ENCODE results near the gene TMEM179. TPM values are rescaled to one million over a fixed set of nuclear protein-coding genes. Genes with fewer than 3 reads are reported as not detected.
"Not testable (repeated sequence)": the region's sequence is repeated elsewhere in the genome, so short reads cannot be mapped to it uniquely, and the experiment has no call there.

Gene TMEM179
- total RNA-seq, 1 experiment from 2014 or later = not detected

GRCh38 chr14:104637546-104638003 is 33.0 kb upstream of the TMEM179 start:
- DNase-seq (ENCODE audit: low spot score) = peak; percentile 38

DNA sequence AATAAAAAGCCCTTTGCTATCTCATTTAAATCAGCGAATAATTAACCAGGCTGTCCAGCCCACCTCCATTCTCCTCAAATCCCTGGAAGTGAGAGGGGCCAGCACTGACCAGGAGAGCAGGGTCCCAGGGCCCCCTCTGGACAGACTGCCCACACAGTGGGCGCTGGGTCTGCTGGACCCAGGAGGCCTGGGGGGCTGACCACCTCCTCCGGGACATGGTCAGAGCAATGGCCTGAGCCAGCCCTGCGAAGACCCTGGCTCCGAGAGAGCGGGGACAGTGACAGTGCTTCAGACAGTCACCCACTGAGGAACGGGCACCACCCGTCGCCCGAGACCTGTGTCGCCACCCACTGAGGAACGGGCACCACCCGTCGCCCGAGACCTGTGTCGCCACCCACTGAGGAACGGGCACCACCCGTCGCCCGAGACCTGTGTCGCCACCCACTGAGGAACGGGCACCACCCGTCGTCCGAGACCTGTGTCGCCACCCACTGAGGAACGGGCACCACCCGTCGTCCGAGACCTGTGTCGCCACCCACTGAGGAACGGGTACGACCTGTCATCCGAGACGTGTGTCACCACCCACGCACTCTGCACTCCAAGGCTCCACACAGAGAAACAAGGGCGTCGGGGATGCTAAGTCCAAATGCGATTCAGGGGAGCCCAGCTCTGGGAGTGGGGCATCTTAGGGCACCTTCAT is 32.4 kb upstream of the TMEM179 start:
- not testable (repeated sequence) for DNase-seq (ENCODE audit: low spot score)

DNA sequence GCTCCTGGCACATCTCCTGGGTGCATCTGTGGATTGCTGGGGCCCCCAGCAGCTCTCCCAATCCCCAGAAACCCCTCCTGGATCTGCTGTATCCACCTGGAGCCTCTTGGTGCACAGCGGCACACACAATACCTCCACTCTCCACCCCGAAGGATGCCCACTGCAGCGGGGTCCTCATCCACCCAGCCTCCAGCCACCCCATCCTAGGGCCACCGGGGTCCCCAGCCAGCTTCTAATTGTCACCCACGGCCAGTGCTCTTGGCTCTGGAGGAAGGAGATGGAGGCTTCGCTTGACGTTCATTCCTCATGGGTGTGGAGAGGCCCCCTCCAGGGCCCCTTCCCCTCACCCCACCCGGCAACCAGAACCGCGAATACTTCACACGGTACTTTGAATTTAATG is 31.6 kb upstream of the TMEM179 start:
- no peak for DNase-seq (ENCODE audit: low spot score)

GRCh38 chr14:104635717-104636116 is 31.1 kb upstream of the TMEM179 start:
- DNase-seq (ENCODE audit: low spot score) = no peak

DNA sequence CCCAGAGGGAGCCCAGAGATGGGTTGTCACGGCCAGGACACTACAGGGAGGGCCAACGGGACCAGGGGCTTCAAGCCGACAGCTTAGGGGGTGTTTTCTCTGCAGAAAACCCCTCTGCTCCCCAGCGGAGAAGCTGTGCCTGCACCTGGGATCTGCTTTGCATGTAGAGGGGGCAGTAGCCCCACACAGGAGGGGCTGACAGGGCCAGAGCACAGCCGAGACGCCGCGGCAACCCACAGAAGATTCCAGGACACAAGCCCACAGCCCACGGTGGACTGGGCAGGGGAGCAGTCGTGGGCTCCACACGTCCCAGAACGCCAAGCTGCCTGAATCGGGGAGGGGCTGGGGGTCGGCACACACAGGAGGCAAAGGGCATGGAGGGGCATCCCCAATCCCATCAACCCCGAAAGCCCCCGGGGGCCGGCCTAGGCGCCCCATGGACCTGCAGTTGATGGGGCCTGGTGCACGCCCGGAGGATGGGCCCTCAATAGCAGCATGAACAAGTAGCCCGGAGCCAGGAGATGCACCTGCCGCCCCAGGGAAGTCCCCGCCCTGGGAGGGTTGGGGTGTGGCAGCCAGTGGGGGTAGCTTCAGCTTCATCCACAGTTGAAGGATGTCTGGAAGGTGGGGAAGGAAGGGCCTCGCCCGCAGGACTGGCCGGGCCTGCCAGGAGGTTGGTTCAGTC is 30.5 kb upstream of the TMEM179 start:
- peak; percentile 10 for DNase-seq (ENCODE audit: low spot score)

GRCh38 chr14:104634138-104634760 is 29.7 kb upstream of the TMEM179 start:
- no peak for DNase-seq (ENCODE audit: low spot score)

- no peak for DNase-seq (ENCODE audit: low spot score)
These were observed 28.9 kb upstream of the TMEM179 start for GRCh38 chr14:104633276-104634137.

- no peak for DNase-seq (ENCODE audit: low spot score)
These were observed 28.2 kb upstream of the TMEM179 start for GRCh38 chr14:104632781-104633180.

GRCh38 chr14:104624939-104625338 is 20.4 kb upstream of the TMEM179 start:
- DNase-seq (ENCODE audit: low spot score) = no peak

- no peak for DNase-seq (ENCODE audit: low spot score)
These were observed 9.7 kb upstream of the TMEM179 start for GRCh38 chr14:104614126-104614812.

GRCh38 chr14:104611881-104612280 is 7.3 kb upstream of the TMEM179 start:
- DNase-seq (ENCODE audit: low spot score) = no peak

DNA sequence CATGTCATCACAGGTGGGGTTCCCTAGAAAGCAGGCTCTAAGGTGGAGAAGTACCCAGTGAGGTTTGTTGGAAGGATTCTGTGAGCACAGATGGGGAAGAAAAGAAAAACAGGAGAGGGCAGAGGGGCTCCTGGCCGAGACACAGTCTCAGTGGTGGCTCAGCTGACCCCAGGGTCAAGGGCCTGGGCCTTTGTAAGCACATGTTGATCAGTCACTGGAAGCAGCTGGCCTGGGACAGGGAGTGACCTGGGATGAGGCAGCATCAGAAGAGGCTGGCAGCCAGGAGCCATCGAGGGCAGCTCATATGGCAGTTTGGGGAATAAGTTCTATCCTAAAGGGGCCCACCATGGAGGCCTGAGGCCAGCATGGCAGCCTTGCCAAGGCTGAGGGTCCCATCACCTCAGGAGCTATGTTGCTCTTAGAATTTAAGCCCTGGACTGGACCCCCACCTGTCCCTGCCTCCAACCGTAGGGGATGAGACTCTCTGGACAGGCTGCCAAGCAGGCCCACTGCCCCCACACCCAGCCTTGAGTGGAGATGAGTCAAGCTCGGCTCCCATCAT is 6.3 kb upstream of the TMEM179 start:
- DNase-seq (ENCODE audit: low spot score) = no peak

DNA sequence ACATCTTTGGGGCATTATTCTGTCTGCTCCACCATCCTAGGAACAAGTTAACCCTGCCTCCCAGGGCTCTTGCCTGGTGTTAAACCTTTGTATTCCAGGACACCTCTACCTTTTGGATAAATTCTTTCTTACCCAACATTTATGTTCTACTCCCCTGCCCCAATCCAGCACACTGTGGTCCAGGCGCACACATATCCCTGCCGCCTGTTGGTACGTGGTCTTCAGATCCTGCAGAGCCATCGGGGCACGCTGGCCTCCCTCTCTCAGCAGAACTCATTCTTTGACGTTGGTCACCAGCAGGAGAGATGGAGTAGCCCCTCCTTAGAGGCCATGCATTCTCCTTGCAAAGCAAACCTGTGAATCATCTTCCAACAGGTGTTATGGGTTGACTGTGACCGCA is 5.1 kb upstream of the TMEM179 start:
- DNase-seq (ENCODE audit: low spot score) = no peak

- no peak for DNase-seq (ENCODE audit: low spot score)
These were observed 716 bp downstream of the TMEM179 start for GRCh38 chr14:104603711-104604401.

GRCh38 chr14:104602933-104603325 is 1.6 kb downstream of the TMEM179 start:
- DNase-seq (ENCODE audit: low spot score) = no peak

GRCh38 chr14:104602315-104602932 is 2.1 kb downstream of the TMEM179 start:
- no peak for DNase-seq (ENCODE audit: low spot score)

GRCh38 chr14:104601786-104602185 is 2.8 kb downstream of the TMEM179 start:
- peak; percentile 25 for DNase-seq (ENCODE audit: low spot score)

DNA sequence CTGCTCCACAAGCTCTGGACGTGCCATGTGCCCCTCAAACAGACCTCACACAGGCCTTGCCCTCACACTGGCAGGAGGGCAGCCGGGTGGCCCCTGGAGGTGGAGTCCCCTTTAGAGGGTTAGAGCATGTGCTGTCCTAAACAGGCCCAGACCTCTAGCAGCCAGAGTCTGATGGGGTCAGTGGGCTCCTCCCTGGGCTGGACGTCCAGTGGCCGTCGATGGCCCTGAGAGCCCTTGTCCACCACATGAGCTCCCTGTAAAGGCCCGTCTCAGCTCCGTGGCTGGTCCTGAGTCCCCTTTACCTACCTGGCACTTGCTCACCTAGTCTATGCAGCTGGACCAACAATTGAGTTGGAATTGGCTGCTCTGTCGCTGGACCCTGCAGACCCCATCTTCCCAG is 3.8 kb downstream of the TMEM179 start:
- no peak for DNase-seq (ENCODE audit: low spot score)

GRCh38 chr14:104600141-104600643 is 4.4 kb downstream of the TMEM179 start:
- DNase-seq (ENCODE audit: low spot score) = peak; percentile 26

DNA sequence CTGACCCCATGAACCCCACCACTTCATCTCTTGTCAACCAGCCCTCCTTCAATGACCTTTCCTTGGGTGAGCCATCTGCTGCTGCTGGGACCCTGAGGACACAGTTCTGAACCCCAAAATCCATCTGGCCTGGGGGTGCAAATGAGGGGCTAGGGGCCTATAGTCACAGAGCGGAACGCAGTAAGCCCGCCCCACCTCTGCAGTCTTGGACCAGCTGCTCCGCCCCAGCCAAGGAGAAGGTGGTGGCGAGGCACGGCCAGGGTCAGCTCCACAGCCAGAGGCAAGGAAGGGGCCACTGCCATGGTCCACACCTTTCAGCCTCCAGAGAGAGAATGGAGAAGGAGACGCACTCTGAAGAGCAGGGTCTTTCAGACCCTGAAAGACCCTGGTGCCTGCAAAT is 5.1 kb downstream of the TMEM179 start:
- DNase-seq (ENCODE audit: low spot score) = no peak

Measured in A172 (cell line).